A673 (cell line): ENCODE results near the gene CDHR3. TPM values are rescaled to one million over a fixed set of nuclear protein-coding genes. Genes with fewer than 3 reads are reported as not detected.

Experiments
- BruUV-seq: library from RNA; stranded (reverse); fragments of 400-500 nt; replicated peaks from 2 replicates; lab custom pipeline; 2021; lab: Mats Ljungman, UMichigan
- CTCF ChIA-PET: fragments of 300-600 bp; sonication (Branson Sonifier 250); formaldehyde crosslinking; loops from one replicate; lab custom pipeline; 2022; ENCODE audit warnings: antibody characterized with exemption; lab: Charles Lee
- POLR2A ChIA-PET: fragments of 300-600 bp; sonication (Branson Sonifier 250); formaldehyde crosslinking; loops from one replicate; lab custom pipeline; 2022; ENCODE audit warnings: antibody characterized with exemption; ENCODE audit not compliant: low non-redundant PET; lab: Charles Lee
- DNase-seq: peaks from one replicate; pipeline ENCODE4 v3.0.0-alpha.2; 2015; ENCODE audit warnings: low spot score
- H3K27ac ChIP-seq: fragments of 200-600 bp; sonication (generic); 2 replicates; pipeline ENCODE4 v1.5.1; 2016; ENCODE audit warnings: mixed run types, low read depth, mild to moderate bottlenecking, mixed read lengths, antibody characterized with exemption, low read length; ENCODE audit not compliant: poor library complexity, severe bottlenecking
- H3K27me3 ChIP-seq: fragments of 200-600 bp; sonication (generic); replicated peaks from 2 replicates; pipeline ENCODE4 v1.6.1; 2017; ENCODE audit warnings: mixed run types, low read depth, mild to moderate bottlenecking, mixed read lengths, antibody characterized with exemption, low read length; ENCODE audit not compliant: insufficient read depth, poor library complexity
- H3K36me3 ChIP-seq: fragments of 200-600 bp; sonication (generic); 2 replicates; pipeline ENCODE4 v1.6.1; 2016; ENCODE audit warnings: mixed run types, mild to moderate bottlenecking, mixed read lengths, antibody characterized with exemption, low read length; ENCODE audit not compliant: insufficient read depth, poor library complexity, severe bottlenecking
- H3K4me1 ChIP-seq: fragments of 200-600 bp; sonication (generic); 2 replicates; pipeline ENCODE4 v1.6.1; 2017; ENCODE audit warnings: mixed run types, mild to moderate bottlenecking, mixed read lengths, antibody characterized with exemption, low read length; ENCODE audit not compliant: insufficient read depth, poor library complexity, severe bottlenecking
- H3K4me3 ChIP-seq: fragments of 200-600 bp; sonication (generic); 2 replicates; pipeline ENCODE4 v1.5.1; 2016; ENCODE audit warnings: low read depth, mixed run types, mild to moderate bottlenecking, mixed read lengths, low read length; ENCODE audit not compliant: poor library complexity, severe bottlenecking
- H3K9me3 ChIP-seq: fragments of 200-600 bp; sonication (generic); 2 replicates; pipeline ENCODE4 v1.6.1; 2016; ENCODE audit warnings: mixed run types, low read depth, mild to moderate bottlenecking, mixed read lengths, antibody characterized with exemption, low read length; ENCODE audit not compliant: poor library complexity, severe bottlenecking
- EZH2 ChIP-seq: fragments of 200-600 bp; sonication (generic); IDR thresholded peaks from 2 replicates; pipeline ENCODE4 v1.6.1; 2017; ENCODE audit warnings: borderline replicate concordance, low read depth, mild to moderate bottlenecking, mixed read lengths, antibody characterized with exemption, low read length; ENCODE audit not compliant: poor library complexity, severe bottlenecking
- intact Hi-C: fragments of 100-400 bp; cut with micrococcal nuclease; formaldehyde crosslinking; loops from one replicate; pipeline ENCODE4 v1.10.0; 2022; ENCODE audit not compliant: unreplicated experiment
- total RNA-seq: library from RNA; stranded (reverse); gene quantifications from 2 replicates; pipeline ENCODE4 v1.2.3, GENCODE V29; 2021
- TF ChIP-seq, protein P1 (sequence below): fragments of 300-800, 200-600 bp; sonication (generic); conservative IDR thresholded peaks from 2 replicates; pipeline ENCODE4 v1.5.1; 2017; ENCODE audit warnings: low read depth, mild to moderate bottlenecking, antibody characterized with exemption, low read length, moderate library complexity, mixed read lengths

The CDHR3 gene
- total RNA-seq, 1 experiment from 2014 or later = 13.9 TPM

DNA sequence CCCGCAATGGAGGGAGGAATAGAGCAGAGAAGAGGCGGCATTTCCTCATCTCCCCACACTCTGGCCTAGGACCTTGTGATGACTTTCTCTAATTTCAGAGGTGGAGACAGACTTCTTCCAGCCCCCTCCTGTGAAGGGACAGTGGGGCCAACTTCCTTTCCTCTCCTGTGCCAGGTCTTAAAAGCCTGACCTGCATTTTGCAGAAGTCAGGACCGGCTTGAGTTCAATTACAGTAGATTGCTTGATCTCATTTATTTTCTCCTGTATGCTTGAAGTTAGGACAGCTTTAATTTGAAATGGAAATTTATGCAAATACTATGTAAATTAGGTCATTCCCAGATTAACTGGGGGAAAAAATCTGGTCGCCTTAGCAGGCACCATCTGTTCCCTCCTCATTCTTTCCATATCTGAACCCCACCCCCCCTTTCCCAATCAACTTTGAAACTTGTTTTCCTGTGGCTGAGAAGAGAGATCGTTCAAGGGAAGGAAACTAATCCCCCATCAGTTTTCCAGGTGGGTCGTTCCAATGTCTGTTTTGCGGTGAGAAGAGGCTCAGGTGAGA lies 92.0 kb downstream of the CDHR3 start:
- CTCF ChIA-PET = no interaction called here
- POLR2A ChIA-PET = no interaction called here

DNA sequence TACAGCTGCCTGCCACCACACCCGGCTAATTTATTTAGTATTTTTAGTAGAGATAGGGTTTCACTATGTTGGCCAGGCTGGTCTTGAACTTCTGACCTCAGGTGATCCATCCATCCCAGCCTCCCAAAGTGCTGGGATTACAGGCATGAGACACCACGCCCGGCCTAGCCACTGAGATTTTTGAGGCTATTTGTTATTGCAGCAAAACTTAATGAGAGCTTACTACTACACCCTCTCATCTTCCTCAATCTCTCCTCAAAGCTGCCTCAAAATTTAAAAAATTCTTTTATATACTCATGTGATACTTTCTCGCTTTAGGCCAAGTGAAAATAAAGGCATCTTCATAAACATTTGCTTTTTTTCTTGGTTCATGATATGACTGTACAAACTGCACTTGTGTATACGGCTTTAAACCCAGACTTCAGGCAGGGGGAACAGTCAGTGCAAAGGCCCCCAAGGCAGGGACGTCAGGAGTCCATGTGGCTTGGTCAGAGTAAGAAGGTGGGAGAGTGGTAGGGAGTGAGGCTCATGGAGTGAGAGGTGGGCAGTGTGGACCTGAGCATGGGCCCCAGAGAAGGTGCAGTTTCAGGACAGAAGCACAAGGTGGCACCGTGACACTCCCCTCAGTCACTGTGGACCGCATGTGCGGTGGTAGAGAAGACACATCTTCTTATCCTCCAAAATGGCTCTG lies 93.6 kb downstream of the CDHR3 start:
- intact Hi-C loops = loop anchor here (1.0 to 5.0 kb wide), 2 partner anchors 98 to 111 kb away; no protein-coding TSS in a partner anchor
- H3K36me3 ChIP-seq = no peaks in the 10 kb centered on the region
- peaks cover 20% of the 10 kb centered on the region for H3K4me1 ChIP-seq
- H3K9me3 ChIP-seq = no peaks in the 10 kb centered on the region
- H3K27me3 ChIP-seq = no peaks in the 10 kb centered on the region
- no TSS peak for BruUV-seq
- ChIA-PET POLR2A (interaction anchor here (0.6 kb wide), 1 partner anchor 393 kb away, joined by 4 read pairs; no protein-coding TSS in a partner anchor), CTCF (no interaction called here)
- no peak overlapping the region for H3K27ac ChIP-seq
- no peak for TF ChIP-seq EZH2
- TF ChIP-seq, protein P1, sequence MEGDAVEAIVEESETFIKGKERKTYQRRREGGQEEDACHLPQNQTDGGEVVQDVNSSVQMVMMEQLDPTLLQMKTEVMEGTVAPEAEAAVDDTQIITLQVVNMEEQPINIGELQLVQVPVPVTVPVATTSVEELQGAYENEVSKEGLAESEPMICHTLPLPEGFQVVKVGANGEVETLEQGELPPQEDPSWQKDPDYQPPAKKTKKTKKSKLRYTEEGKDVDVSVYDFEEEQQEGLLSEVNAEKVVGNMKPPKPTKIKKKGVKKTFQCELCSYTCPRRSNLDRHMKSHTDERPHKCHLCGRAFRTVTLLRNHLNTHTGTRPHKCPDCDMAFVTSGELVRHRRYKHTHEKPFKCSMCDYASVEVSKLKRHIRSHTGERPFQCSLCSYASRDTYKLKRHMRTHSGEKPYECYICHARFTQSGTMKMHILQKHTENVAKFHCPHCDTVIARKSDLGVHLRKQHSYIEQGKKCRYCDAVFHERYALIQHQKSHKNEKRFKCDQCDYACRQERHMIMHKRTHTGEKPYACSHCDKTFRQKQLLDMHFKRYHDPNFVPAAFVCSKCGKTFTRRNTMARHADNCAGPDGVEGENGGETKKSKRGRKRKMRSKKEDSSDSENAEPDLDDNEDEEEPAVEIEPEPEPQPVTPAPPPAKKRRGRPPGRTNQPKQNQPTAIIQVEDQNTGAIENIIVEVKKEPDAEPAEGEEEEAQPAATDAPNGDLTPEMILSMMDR = peak; percentile 90
- DNase-seq = peak; percentile 85
- no peak overlapping the region for H3K4me3 ChIP-seq

More for the DNA sequence above, 92.0 kb downstream of the CDHR3 start:
- no peak for DNase-seq
- Histone ChIP-seq H3K9me3 (no peaks in the 10 kb centered on the region), H3K4me1 (peaks cover 24% of the 10 kb centered on the region), H3K27me3 (no peaks in the 10 kb centered on the region), H3K27ac (no peak overlapping the region), H3K4me3 (no peak overlapping the region), H3K36me3 (no peaks in the 10 kb centered on the region)
- no TSS peak for BruUV-seq
- intact Hi-C loops = loop anchor here (5.0 kb wide), 1 partner anchor 112 kb away; no protein-coding TSS in a partner anchor
- TF ChIP-seq EZH2 = no peak
- TF ChIP-seq, protein P1 = no peak

DNA sequence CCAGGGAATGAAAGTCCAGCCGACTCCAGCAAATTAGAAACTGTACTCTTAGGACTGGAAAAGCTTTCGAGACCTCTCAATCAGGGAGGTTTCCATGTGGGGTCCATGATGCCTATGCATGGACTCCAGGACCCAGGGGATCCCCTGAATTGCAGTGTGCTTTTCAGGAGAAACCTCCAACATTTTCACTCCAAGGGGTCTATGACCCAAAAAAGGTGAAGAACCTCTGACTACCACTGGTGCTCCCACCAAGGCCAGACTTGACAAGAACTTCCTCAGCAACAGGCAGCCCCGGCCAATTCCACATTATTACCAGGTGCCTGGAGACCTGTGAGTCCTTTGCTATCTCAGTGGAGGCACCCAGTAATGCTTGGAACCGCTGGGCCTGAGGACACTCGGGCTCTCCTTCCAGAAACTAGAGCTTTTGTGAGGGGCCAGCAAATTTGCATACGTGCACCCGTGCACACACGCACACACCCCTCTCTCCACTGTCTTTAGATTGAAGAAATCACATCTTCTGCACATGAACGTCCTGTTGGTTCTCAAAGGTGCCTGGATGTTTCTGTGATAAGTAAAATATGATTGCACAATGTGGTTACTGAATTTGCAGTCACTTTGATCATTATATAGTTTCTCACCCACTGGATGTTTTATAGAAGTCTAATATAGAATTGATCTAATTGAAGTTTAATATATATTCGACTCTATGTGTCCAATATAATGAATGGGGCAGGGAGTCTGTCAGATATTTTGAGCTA lies 94.3 kb downstream of the CDHR3 start:
- peaks cover 20% of the 10 kb centered on the region for H3K4me1 ChIP-seq
- TF ChIP-seq, protein P1 = no peak
- TF ChIP-seq EZH2 = no peak
- no peaks in the 10 kb centered on the region for H3K27me3 ChIP-seq
- no peaks in the 10 kb centered on the region for H3K36me3 ChIP-seq
- H3K27ac ChIP-seq = no peak overlapping the region
- ChIA-PET CTCF (interaction anchor here (1.2 kb wide), 1 partner anchor 97 kb away, joined by 5 read pairs; no protein-coding TSS in a partner anchor), POLR2A (no interaction called here)
- no peak overlapping the region for H3K4me3 ChIP-seq
- DNase-seq = no peak
- intact Hi-C loops = loop anchor here (1.0 to 5.0 kb wide), 2 partner anchors 97 to 110 kb away; no protein-coding TSS in a partner anchor
- H3K9me3 ChIP-seq = no peaks in the 10 kb centered on the region
- BruUV-seq = no TSS peak
